K562 (cell line): ENCODE data around the gene MAPK13. TPM values are rescaled to one million over a fixed set of nuclear protein-coding genes. Genes with fewer than 3 reads are reported as not detected.

Source experiments
- CCNT2 ChIP-seq: IDR thresholded peaks from 2 replicates; pipeline ENCODE4 v1.6.1; 2011; ENCODE audit warnings: borderline replicate concordance, low read depth, mild to moderate bottlenecking, moderate library complexity, mixed read lengths, low read length; ENCODE audit not compliant: insufficient read length; ENCODE audit errors: extremely low read depth
- EHMT2 ChIP-seq: fragments of 450-650 bp; IDR thresholded peaks from 2 replicates; pipeline ENCODE4 v1.6.1; 2018; ENCODE audit warnings: antibody characterized with exemption
- HDAC8 ChIP-seq: fragments of 450-650 bp; IDR thresholded peaks from 2 replicates; pipeline ENCODE4 v1.6.1; 2016; ENCODE audit warnings: mild to moderate bottlenecking, missing genetic modification characterization, moderate library complexity, missing compliant biosample characterization
- HLTF ChIP-seq: fragments of 450-650 bp; IDR thresholded peaks from 2 replicates; pipeline ENCODE4 v1.6.1; 2016
- HSF4 ChIP-seq: fragments of 250-450 bp; sonication (Bioruptor Pico); IDR thresholded peaks from 2 replicates; pipeline ENCODE4 v2.1.2; 2022; ENCODE audit warnings: mild to moderate bottlenecking, moderate library complexity, borderline replicate concordance
- NELFE ChIP-seq: IDR thresholded peaks from 2 replicates; pipeline ENCODE4 v1.6.1; 2011; ENCODE audit warnings: mild to moderate bottlenecking; ENCODE audit not compliant: insufficient read depth, insufficient read length
- NR2F6 ChIP-seq: fragments of 450-650 bp; formaldehyde crosslinking; IDR thresholded peaks from 2 replicates; pipeline ENCODE4 v1.4.0; 2020; ENCODE audit warnings: mild to moderate bottlenecking
- POLR3G ChIP-seq: IDR thresholded peaks from 2 replicates; pipeline ENCODE4 v1.6.1; 2011; ENCODE audit not compliant: insufficient read length, insufficient replicate concordance; ENCODE audit errors: extremely low read depth
- SREBF1 ChIP-seq: fragments of 150-350 bp; IDR thresholded peaks from 2 replicates; pipeline ENCODE4 v1.6.1; 2014; ENCODE audit warnings: antibody characterized with exemption, low read depth, low read length, borderline replicate concordance
- TAF9B ChIP-seq: fragments of 450-650 bp; IDR thresholded peaks from 2 replicates; pipeline ENCODE4 v1.6.1; 2018; ENCODE audit warnings: mild to moderate bottlenecking; ENCODE audit not compliant: partially characterized antibody
- U2AF2 ChIP-seq: fragments of 200-400 bp; formaldehyde crosslinking; optimal IDR thresholded peaks from 2 replicates; pipeline ENCODE3; 2017; ENCODE audit warnings: low read depth, mild to moderate bottlenecking, low read length
- ZKSCAN1 ChIP-seq: fragments of 150-350 bp; IDR thresholded peaks from 2 replicates; pipeline ENCODE4 v1.6.1; 2016; ENCODE audit warnings: low read depth, low read length
- ZNF3 ChIP-seq: fragments of 250-450 bp; sonication (Bioruptor Pico); IDR thresholded peaks from 2 replicates; pipeline ENCODE4 v1.5.0; 2021; ENCODE audit warnings: mild to moderate bottlenecking, moderate library complexity
- ZNF408 ChIP-seq: fragments of 250-450 bp; sonication (Bioruptor Pico); IDR thresholded peaks from 2 replicates; pipeline ENCODE4 v1.4.0; 2020; ENCODE audit warnings: low read depth, mild to moderate bottlenecking, moderate library complexity
- polyA plus RNA-seq, 8 experiments: library from polyadenylated mRNA; depleted of rRNA in 4 of 8; stranded (reverse) in 5 of 8; unstranded in 3 of 8; fragments of >200 nt; fragmentation: Nextera tagmentation in 2 of 8; fragmentation: Illumina TruSeq in 1 of 8; extraction: Ambion mirVana in 2 of 8; extraction: Trizol in 1 of 8; gene quantifications; 2 replicates each; pipeline versions ENCODE4 v1.2.1 to v1.2.3, GENCODE V29; 2011 to 2014; ENCODE audit warnings: inconsistent platforms in 1 of 8, missing spikeins in 1 of 8
- total RNA-seq, 7 experiments: library from RNA; depleted of rRNA in 6 of 7; stranded (reverse); fragments of >200 nt in 6 of 7; fragmentation: Illumina TruSeq in 2 of 7; extraction: Trizol in 2 of 7; gene quantifications; 2 replicates each; pipeline versions ENCODE4 v1.2.1 to v1.2.3, GENCODE V29; 2011 to 2021; ENCODE audit warnings: low replicate concordance in 1 of 7
- TF ChIP-seq, protein P1 (sequence below), 2 experiments: fragments of 450-650 bp; conservative IDR thresholded peaks; 2 replicates each; pipeline ENCODE4 v1.6.1; 2017; ENCODE audit warnings: mild to moderate bottlenecking in 2 of 2, moderate library complexity in 2 of 2
- TF ChIP-seq, protein P2 (sequence below): fragments of 250-450 bp; sonication (Bioruptor Pico); IDR thresholded peaks from 2 replicates; pipeline ENCODE4 v1.6.1; 2021; ENCODE audit warnings: mild to moderate bottlenecking

The MAPK13 gene
- total and polyA plus RNA-seq, 9 of the 15 experiments (the other 6 are each of a cell fraction or from before 2014, with no cell fraction given), result 0.03 to 2.3 (median 0.48) TPM; not detected in 1

DNA sequence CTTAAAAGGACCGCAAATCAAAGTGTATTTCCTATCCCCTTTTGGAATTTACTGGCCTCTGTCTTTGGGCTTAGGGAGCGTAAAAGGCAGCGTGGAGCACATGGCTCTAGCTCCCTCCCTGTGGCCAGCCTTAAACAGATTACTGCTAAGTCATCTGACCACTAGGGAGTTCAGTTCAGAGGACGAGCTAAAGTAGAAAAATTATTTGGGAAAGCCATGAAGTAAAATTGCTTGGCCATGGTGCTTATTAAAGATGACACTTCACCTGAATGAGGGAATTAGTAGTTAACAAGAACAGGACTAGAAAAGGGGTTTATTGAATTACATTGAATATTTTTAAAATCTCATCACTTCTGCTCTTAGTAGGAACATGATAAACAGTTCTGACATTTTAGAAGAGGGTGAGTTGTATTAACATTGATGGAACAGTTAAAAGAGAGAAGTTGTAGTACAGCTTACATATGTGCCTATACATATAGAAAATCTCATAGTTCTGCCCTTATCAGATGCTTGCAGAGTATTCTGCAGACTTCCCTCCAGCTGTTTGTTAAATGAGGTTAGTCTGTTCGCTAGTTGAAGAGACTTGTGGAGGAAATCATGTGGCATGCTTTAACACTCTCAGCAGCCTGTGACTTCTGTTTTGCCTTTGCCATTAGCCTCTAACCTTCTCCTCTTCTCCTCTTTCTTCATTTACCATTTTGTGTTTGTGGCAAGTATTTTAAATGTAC lies 31.2 kb upstream of the MAPK13 start (continued):
- TF ChIP-seq, protein P1, sequence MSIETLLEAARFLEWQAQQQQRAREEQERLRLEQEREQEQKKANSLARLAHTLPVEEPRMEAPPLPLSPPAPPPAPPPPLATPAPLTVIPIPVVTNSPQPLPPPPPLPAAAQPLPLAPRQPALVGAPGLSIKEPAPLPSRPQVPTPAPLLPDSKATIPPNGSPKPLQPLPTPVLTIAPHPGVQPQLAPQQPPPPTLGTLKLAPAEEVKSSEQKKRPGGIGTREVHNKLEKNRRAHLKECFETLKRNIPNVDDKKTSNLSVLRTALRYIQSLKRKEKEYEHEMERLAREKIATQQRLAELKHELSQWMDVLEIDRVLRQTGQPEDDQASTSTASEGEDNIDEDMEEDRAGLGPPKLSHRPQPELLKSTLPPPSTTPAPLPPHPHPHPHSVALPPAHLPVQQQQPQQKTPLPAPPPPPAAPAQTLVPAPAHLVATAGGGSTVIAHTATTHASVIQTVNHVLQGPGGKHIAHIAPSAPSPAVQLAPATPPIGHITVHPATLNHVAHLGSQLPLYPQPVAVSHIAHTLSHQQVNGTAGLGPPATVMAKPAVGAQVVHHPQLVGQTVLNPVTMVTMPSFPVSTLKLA (conservative IDR thresholded peaks at IDR 0.05), result peak; percentile 79 to 85
- TF ChIP-seq ZNF3 (CRISPR knock-in tag) (no peak), SREBF1 (no peak), HSF4 (CRISPR knock-in tag) (no peak), CCNT2 (no peak), NR2F6 (no peak), ZKSCAN1 (no peak), HLTF (no peak), POLR3G (no peak), NELFE (no peak), ZNF408 (CRISPR knock-in tag) (no peak), EHMT2 (no peak), HDAC8 (tag) (no peak), U2AF2 (no peak), TAF9B (peak; percentile 53)
- TF ChIP-seq, protein P2, sequence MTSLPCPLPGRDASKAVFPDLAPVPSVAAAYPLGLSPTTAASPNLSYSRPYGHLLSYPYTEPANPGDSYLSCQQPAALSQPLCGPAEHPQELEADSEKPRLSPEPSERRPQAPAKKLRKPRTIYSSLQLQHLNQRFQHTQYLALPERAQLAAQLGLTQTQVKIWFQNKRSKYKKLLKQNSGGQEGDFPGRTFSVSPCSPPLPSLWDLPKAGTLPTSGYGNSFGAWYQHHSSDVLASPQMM, result no peak
